GM12873 (cell line): Measurements from ENCODE around the gene KCNAB1.

Source experiments
- CTCF ChIP-seq: IDR thresholded peaks from 2 replicates; pipeline ENCODE4 v1.5.1; 2012; ENCODE audit warnings: low read depth, mild to moderate bottlenecking, moderate library complexity, low read length, control low read depth; ENCODE audit not compliant: insufficient read depth; ENCODE audit errors: missing control alignments

The KCNAB1 gene

GRCh38 chr3:156183396-156183795 lies 63.0 kb downstream of the KCNAB1 start:
- no peak for TF ChIP-seq CTCF

GRCh38 chr3:156184156-156184555 lies 63.8 kb downstream of the KCNAB1 start:
- TF ChIP-seq CTCF: no peak

DNA sequence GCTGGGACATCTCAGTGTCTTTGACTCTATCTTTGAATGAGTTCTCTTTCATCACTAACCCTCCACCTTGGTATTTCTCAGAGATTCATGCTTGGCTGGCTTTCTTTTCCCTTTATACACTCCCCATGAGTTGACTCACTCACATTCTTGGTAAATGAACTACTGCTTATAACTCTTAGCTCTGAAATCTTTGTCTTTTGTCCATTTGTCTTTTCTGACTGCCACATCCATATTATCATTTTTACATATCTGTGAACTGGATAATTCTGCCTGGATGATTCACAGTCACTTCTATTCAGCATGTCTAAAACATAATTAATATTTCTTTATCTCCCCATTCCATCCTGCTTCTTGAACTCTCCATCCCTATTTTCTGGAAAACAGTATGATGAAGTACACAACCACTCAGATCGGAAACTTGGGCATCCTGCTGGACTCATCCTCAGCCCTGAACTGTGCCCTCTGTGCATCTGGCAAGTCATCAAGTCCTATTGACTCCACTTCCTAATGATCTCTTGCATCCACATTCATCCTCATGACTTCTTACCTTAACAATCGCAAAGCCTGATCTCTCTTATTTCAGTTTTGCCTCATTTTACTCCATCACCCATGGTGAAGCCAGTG lies 66.9 kb downstream of the KCNAB1 start:
- TF ChIP-seq CTCF: no peak

- no peak for TF ChIP-seq CTCF
Measured at GRCh38 chr3:156188757-156189156, 68.4 kb downstream of the KCNAB1 start.

DNA sequence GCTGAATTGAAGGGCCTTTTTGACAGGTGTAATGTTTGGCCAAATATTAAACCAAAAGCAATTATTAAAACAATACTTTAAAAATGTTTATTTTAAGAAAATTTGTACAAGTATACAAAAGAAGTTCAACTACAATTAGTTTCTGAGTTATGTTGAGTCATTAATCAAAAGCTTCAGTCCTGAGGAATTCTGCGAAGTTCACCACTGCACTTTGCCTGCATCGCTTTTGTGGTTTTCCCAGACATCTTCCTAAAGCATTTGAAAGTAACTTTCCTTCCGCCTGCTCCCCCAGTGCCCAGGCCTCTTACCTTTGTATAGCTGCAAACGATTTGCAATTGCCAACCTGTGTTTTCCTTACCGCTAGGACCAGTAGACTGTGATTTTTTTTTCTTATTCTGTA lies 69.5 kb downstream of the KCNAB1 start:
- TF ChIP-seq CTCF: no peak

- TF ChIP-seq CTCF: no peak
Measured at GRCh38 chr3:156201411-156202405, 81.3 kb downstream of the KCNAB1 start.

GRCh38 chr3:156206157-156206556 lies 85.8 kb downstream of the KCNAB1 start:
- TF ChIP-seq CTCF: no peak
